IMR-90 (cell line): Measurements from ENCODE around the gene TTC7B. TPM values are rescaled to one million over a fixed set of nuclear protein-coding genes. Genes with fewer than 3 reads are reported as not detected.

Source experiments
- ATAC-seq: fragments of 200-7000 bp; cut with Tn5 transposase; 2 replicates; pipeline ENCODE4 v1.9.1; 2020; ENCODE audit warnings: low read depth, mild to moderate bottlenecking, moderate library complexity
- BruUV-seq: library from RNA; stranded (reverse); fragments of 400-500 nt; replicated peaks from 2 replicates; lab custom pipeline; 2021; lab: Mats Ljungman, UMichigan
- CTCF ChIA-PET: fragments of 300-600 bp; formaldehyde crosslinking; extraction: SDS; loops from one replicate; lab custom pipeline; 2021; ENCODE audit warnings: antibody characterized with exemption; lab: Yijun Ruan, JAX
- POLR2A ChIA-PET: fragments of 300-600 bp; sonication (Branson Sonifier 250); formaldehyde crosslinking; loops from one replicate; lab custom pipeline; 2022; ENCODE audit warnings: antibody characterized with exemption; ENCODE audit not compliant: unreplicated experiment; lab: Charles Lee
- DNase-seq: peaks from one replicate; pipeline ENCODE4 v3.0.0; 2013
- H2AFZ ChIP-seq: replicated peaks from 2 replicates; pipeline ENCODE3; 2013; ENCODE audit warnings: low read length, mild to moderate bottlenecking; ENCODE audit not compliant: poor library complexity
- H2AK5ac ChIP-seq: 2 replicates; pipeline ENCODE4 v1.6.1; 2013; ENCODE audit warnings: low read depth, low read length, inconsistent platforms
- H2AK9ac ChIP-seq: replicated peaks from 2 replicates; pipeline ENCODE3; 2013; ENCODE audit warnings: mild to moderate bottlenecking, low read depth, low read length, moderate library complexity; ENCODE audit not compliant: poor library complexity
- H2BK120ac ChIP-seq: 2 replicates; pipeline ENCODE4 v1.6.1; 2013; ENCODE audit warnings: low read depth, low read length, inconsistent platforms
- H2BK15ac ChIP-seq: 3 replicates; pipeline ENCODE4 v1.6.1; 2013; ENCODE audit warnings: low read depth, low read length, inconsistent platforms
- H2BK20ac ChIP-seq: 2 replicates; pipeline ENCODE4 v1.6.1; 2013; ENCODE audit warnings: low read depth, mild to moderate bottlenecking, inconsistent platforms, low read length, moderate library complexity
- H2BK5ac ChIP-seq: 2 replicates; pipeline ENCODE4 v1.6.1; 2013; ENCODE audit warnings: mild to moderate bottlenecking, low read depth, low read length, inconsistent platforms; ENCODE audit not compliant: poor library complexity, severe bottlenecking
- H3K14ac ChIP-seq: replicated peaks from 2 replicates; pipeline ENCODE4 v1.6.1; 2013; ENCODE audit warnings: low read depth, low read length, inconsistent platforms
- H3K18ac ChIP-seq: 2 replicates; pipeline ENCODE4 v1.6.1; 2013; ENCODE audit warnings: low read depth, low read length, control low read depth
- H3K23ac ChIP-seq: 2 replicates; pipeline ENCODE4 v1.6.1; 2013; ENCODE audit warnings: low read depth, low read length, inconsistent platforms
- H3K27ac ChIP-seq: 2 replicates; pipeline ENCODE4 v1.5.1; 2013; ENCODE audit warnings: mild to moderate bottlenecking, control low read depth, low read length; ENCODE audit not compliant: insufficient read depth
- H3K27me3 ChIP-seq: 2 replicates; pipeline ENCODE4 v1.6.1; 2013; ENCODE audit warnings: low read length; ENCODE audit not compliant: control insufficient read depth, insufficient read depth
- H3K36me3 ChIP-seq: 2 replicates; pipeline ENCODE4 v1.6.1; 2013; ENCODE audit warnings: low read length, mixed read lengths; ENCODE audit not compliant: control insufficient read depth, insufficient read depth
- H3K4ac ChIP-seq: 2 replicates; pipeline ENCODE4 v1.6.1; 2013; ENCODE audit warnings: low read depth, low read length, inconsistent platforms
- H3K4me1 ChIP-seq: 2 replicates; pipeline ENCODE4 v1.6.1; 2013; ENCODE audit warnings: low read length, mixed read lengths; ENCODE audit not compliant: control insufficient read depth, insufficient read depth
- H3K4me2 ChIP-seq: 2 replicates; pipeline ENCODE4 v1.6.1; 2013; ENCODE audit warnings: low read depth, mild to moderate bottlenecking, control low read depth, low read length, moderate library complexity
- H3K4me3 ChIP-seq: 2 replicates; pipeline ENCODE4 v1.5.1; 2013; ENCODE audit warnings: low read depth, mild to moderate bottlenecking, control low read depth, low read length, moderate library complexity; ENCODE audit not compliant: insufficient read depth
- H3K56ac ChIP-seq: 2 replicates; pipeline ENCODE4 v1.6.1; 2013; ENCODE audit warnings: low read length, inconsistent platforms; ENCODE audit not compliant: insufficient read depth; ENCODE audit errors: extremely low read depth
- H3K79me1 ChIP-seq, 2 experiments: 2 replicates each; pipeline ENCODE4 v1.6.1; 2013; ENCODE audit warnings: low read length in 2 of 2, inconsistent platforms in 1 of 2, low read depth in 1 of 2
- H3K9ac ChIP-seq: 2 replicates; pipeline ENCODE4 v1.6.1; 2013; ENCODE audit warnings: low read depth, low read length, control low read depth
- H3K9me1 ChIP-seq: 2 replicates; pipeline ENCODE4 v1.6.1; 2013; ENCODE audit warnings: low read length, inconsistent platforms; ENCODE audit not compliant: insufficient read depth
- H3K9me3 ChIP-seq: 2 replicates; pipeline ENCODE4 v1.6.1; 2013; ENCODE audit warnings: low read length; ENCODE audit not compliant: control insufficient read depth, insufficient read depth
- H4K20me1 ChIP-seq: 2 replicates; pipeline ENCODE4 v1.6.1; 2013; ENCODE audit warnings: low read length, inconsistent platforms; ENCODE audit not compliant: insufficient read depth
- H4K5ac ChIP-seq: 2 replicates; pipeline ENCODE4 v1.6.1; 2013; ENCODE audit warnings: mild to moderate bottlenecking, low read depth, low read length, control low read depth
- H4K8ac ChIP-seq, 2 experiments: 2 replicates each; pipeline ENCODE4 v1.6.1; 2013; ENCODE audit warnings: low read depth in 2 of 2, low read length in 2 of 2, control low read depth in 1 of 2, inconsistent platforms in 1 of 2
- H4K91ac ChIP-seq: 2 replicates; pipeline ENCODE4 v1.6.1; 2013; ENCODE audit warnings: low read depth, low read length, inconsistent platforms; ENCODE audit not compliant: insufficient read depth
- BHLHE40 ChIP-seq: fragments of 150-350 bp; IDR thresholded peaks from 2 replicates; pipeline ENCODE4 v1.6.1; 2016; ENCODE audit warnings: mild to moderate bottlenecking, low read depth, low read length
- CEBPB ChIP-seq: IDR thresholded peaks from 2 replicates; pipeline ENCODE4 v1.6.1; 2012; ENCODE audit warnings: low read depth, low read length, improper control_type of control experiment
- CHD1 ChIP-seq: IDR thresholded peaks from 2 replicates; pipeline ENCODE4 v1.6.1; 2012; ENCODE audit warnings: low read depth, low read length, improper control_type of control experiment
- ELK1 ChIP-seq: fragments of 150-350 bp; IDR thresholded peaks from 2 replicates; pipeline ENCODE4 v1.6.1; 2016; ENCODE audit warnings: low read depth, mild to moderate bottlenecking, low read length, moderate library complexity, borderline replicate concordance
- FOS ChIP-seq: fragments of 150-350 bp; IDR thresholded peaks from 2 replicates; pipeline ENCODE4 v1.6.1; 2016; ENCODE audit warnings: low read depth, low read length
- MAFK ChIP-seq: IDR thresholded peaks from 2 replicates; pipeline ENCODE4 v1.6.1; 2012; ENCODE audit warnings: low read depth, low read length, improper control_type of control experiment
- MAZ ChIP-seq: IDR thresholded peaks from 2 replicates; pipeline ENCODE4 v1.6.1; 2012; ENCODE audit warnings: low read depth, mild to moderate bottlenecking, low read length, improper control_type of control experiment, moderate library complexity, borderline replicate concordance
- MXI1 ChIP-seq: IDR thresholded peaks from 2 replicates; pipeline ENCODE4 v1.6.1; 2012; ENCODE audit warnings: low read depth, mild to moderate bottlenecking, low read length, moderate library complexity, borderline replicate concordance
- NFE2L2 ChIP-seq: fragments of 150-350 bp; IDR thresholded peaks from 2 replicates; pipeline ENCODE4 v1.6.1; 2016; ENCODE audit warnings: low read depth, mild to moderate bottlenecking, low read length
- POLR2A ChIP-seq: IDR thresholded peaks from 2 replicates; pipeline ENCODE4 v1.6.1; 2012; ENCODE audit warnings: mild to moderate bottlenecking, low read depth, low read length
- RAD21 ChIP-seq: IDR thresholded peaks from 2 replicates; pipeline ENCODE4 v1.6.1; 2012; ENCODE audit warnings: low read length, improper control_type of control experiment
- RCOR1 ChIP-seq: IDR thresholded peaks from 2 replicates; pipeline ENCODE4 v1.6.1; 2012; ENCODE audit warnings: mild to moderate bottlenecking, low read length, improper control_type of control experiment; ENCODE audit not compliant: insufficient replicate concordance
- RFX5 ChIP-seq: IDR thresholded peaks from 2 replicates; pipeline ENCODE4 v1.8.0; 2012; ENCODE audit warnings: low read depth, mild to moderate bottlenecking, low read length, moderate library complexity
- SMC3 ChIP-seq: fragments of 150-350 bp; IDR thresholded peaks from 2 replicates; pipeline ENCODE4 v1.6.1; 2016; ENCODE audit warnings: low read depth, mild to moderate bottlenecking, antibody characterized with exemption, low read length, moderate library complexity
- USF2 ChIP-seq: fragments of 150-350 bp; IDR thresholded peaks from 2 replicates; pipeline ENCODE4 v1.6.1; 2017; ENCODE audit warnings: mild to moderate bottlenecking, antibody characterized with exemption, low read length, low read depth
- WGBS, 2 experiments: methylation state at CpG; one replicate each; pipeline versions ENCODE4 v1.1.5 to v1.1.7; 2013; ENCODE audit warnings: missing lambda C conversion rate in 2 of 2; ENCODE audit not compliant: insufficient read length in 1 of 2; ENCODE audit errors: extremely low coverage in 2 of 2; 5-methylcytosine and 5-hydroxymethylcytosine counted together
- dilution Hi-C: fragments of 300-500 bp; cut with HindIII; formaldehyde crosslinking; loops from one replicate; pipeline ENCODE4 v1.14.3; 2018; ENCODE audit warnings: low sequenced_read_pairs; ENCODE audit not compliant: unreplicated experiment
- in situ Hi-C: fragments of 300-500 bp; cut with MboI; formaldehyde crosslinking; loops from 3 replicates; pipeline ENCODE4 v1.14.3; 2019; ENCODE audit warnings: low sequenced_read_pairs, inconsistent platforms, mixed read lengths
- intact Hi-C: fragments of 100-400 bp; cut with micrococcal nuclease; formaldehyde crosslinking; loops from 2 replicates; pipeline ENCODE4 v1.10.0; 2022
- polyA plus RNA-seq, 3 experiments: library from polyadenylated mRNA; depleted of rRNA; stranded (reverse); fragments of >200 nt; gene quantifications; 2 replicates each; pipeline ENCODE4 v1.2.3, GENCODE V29; 2012; ENCODE audit warnings: low replicate concordance in 1 of 3
- total RNA-seq: library from RNA; depleted of rRNA; stranded (reverse); fragments of >200 nt; gene quantifications from 2 replicates; pipeline ENCODE4 v1.2.3, GENCODE V29; 2012
- TF ChIP-seq, protein P1 (sequence below): conservative IDR thresholded peaks from 2 replicates; pipeline ENCODE4 v1.5.1; 2012; ENCODE audit warnings: mild to moderate bottlenecking, low read depth, low read length, improper control_type of control experiment

TTC7B gene
- total and polyA plus RNA-seq, 2 of the 4 experiments (the other 2 are of a cell fraction), result 18.1 to 35.3 TPM

- TF ChIP-seq ELK1 (no peak), MAFK (no peak), RCOR1 (no peak), CEBPB (no peak), BHLHE40 (no peak), MXI1 (no peak), FOS (no peak), SMC3 (no peak), CHD1 (no peak), POLR2A (no peak), NFE2L2 (no peak), RAD21 (no peak), USF2 (no peak), RFX5 (no peak), MAZ (no peak)
- TF ChIP-seq, protein P1, sequence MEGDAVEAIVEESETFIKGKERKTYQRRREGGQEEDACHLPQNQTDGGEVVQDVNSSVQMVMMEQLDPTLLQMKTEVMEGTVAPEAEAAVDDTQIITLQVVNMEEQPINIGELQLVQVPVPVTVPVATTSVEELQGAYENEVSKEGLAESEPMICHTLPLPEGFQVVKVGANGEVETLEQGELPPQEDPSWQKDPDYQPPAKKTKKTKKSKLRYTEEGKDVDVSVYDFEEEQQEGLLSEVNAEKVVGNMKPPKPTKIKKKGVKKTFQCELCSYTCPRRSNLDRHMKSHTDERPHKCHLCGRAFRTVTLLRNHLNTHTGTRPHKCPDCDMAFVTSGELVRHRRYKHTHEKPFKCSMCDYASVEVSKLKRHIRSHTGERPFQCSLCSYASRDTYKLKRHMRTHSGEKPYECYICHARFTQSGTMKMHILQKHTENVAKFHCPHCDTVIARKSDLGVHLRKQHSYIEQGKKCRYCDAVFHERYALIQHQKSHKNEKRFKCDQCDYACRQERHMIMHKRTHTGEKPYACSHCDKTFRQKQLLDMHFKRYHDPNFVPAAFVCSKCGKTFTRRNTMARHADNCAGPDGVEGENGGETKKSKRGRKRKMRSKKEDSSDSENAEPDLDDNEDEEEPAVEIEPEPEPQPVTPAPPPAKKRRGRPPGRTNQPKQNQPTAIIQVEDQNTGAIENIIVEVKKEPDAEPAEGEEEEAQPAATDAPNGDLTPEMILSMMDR, result no peak
- dilution Hi-C loops (no loop called here), intact Hi-C loops (no loop called here), in situ Hi-C loops (no loop called here)
- Histone ChIP-seq H3K79me1 (no peaks in the 10 kb centered on the region), H4K5ac (no peak overlapping the region), H2BK20ac (no peak overlapping the region), H3K23ac (no peak overlapping the region), H3K14ac (no peak overlapping the region), H3K9ac (no peak overlapping the region), H3K9me3 (no peaks in the 10 kb centered on the region), H3K4me2 (no peak overlapping the region), H3K4ac (no peak overlapping the region), H2BK120ac (no peak overlapping the region), H3K4me3 (no peak overlapping the region), H2BK15ac (no peak overlapping the region), H3K4me1 (no peaks in the 10 kb centered on the region), H2AFZ (no peak overlapping the region), H4K8ac (no peak overlapping the region), H2AK5ac (no peak overlapping the region), H3K27me3 (no peaks in the 10 kb centered on the region), H3K9me1 (no peaks in the 10 kb centered on the region; the same call in 1 of the 2 replicates), H2BK5ac (no peak overlapping the region), H3K36me3 (peaks cover 6% of the 10 kb centered on the region), H2AK9ac (no peak overlapping the region), H4K91ac (no peak overlapping the region), H4K20me1 (no peaks in the 10 kb centered on the region), H3K27ac (no peak overlapping the region), H3K18ac (no peak overlapping the region), H3K56ac (no peak overlapping the region)
- no TSS peak for BruUV-seq
- no peak for DNase-seq
- ATAC-seq, result no peak
- ChIA-PET POLR2A (no interaction called here), CTCF (no interaction called here)
- 100% methylated on average over 2 of the region's 3 CpGs; no CpG with 5 or more reads in 1 of the 2 experiments for WGBS, 2 experiments
These were observed 223.6 kb downstream of the TTC7B start for GRCh38 chr14:90592655-90593054.
